GM12878 (cell line): ENCODE data around the gene TANC1. TPM values are rescaled to one million over a fixed set of nuclear protein-coding genes. Genes with fewer than 3 reads are reported as not detected.

ENCODE experiments used
- ATAC-seq: fragments of 200-7000 bp; cut with Tn5 transposase; 3 replicates; pipeline ENCODE4 v1.9.1; 2020; ENCODE audit warnings: mild to moderate bottlenecking, moderate library complexity
- BruUV-seq: library from RNA; stranded (reverse); fragments of 400-500 nt; replicated peaks from 2 replicates; lab custom pipeline; 2021; lab: Mats Ljungman, UMichigan
- CTCF ChIA-PET: fragments of 300-600 bp; sonication (Branson Sonifier 250); formaldehyde crosslinking; extraction: SDS; loops from one replicate; lab custom pipeline; 2021; ENCODE audit warnings: inconsistent platforms; lab: Yijun Ruan, JAX
- POLR2A ChIA-PET: fragments of 350-600 bp; formaldehyde crosslinking; extraction: SDS; loops from one replicate; lab custom pipeline; 2021; ENCODE audit warnings: inconsistent platforms; lab: Charles Lee
- RAD21 ChIA-PET: fragments of 300-600 bp; sonication (Branson Sonifier 250); formaldehyde crosslinking; loops from one replicate; lab custom pipeline; 2023; ENCODE audit warnings: antibody characterized with exemption; ENCODE audit not compliant: unreplicated experiment; lab: Charles Lee
- SMC1A ChIA-PET: fragments of 300-600 bp; sonication (Branson Sonifier 250); formaldehyde crosslinking; loops from one replicate; lab custom pipeline; 2023; ENCODE audit not compliant: unreplicated experiment, uncharacterized antibody; lab: Charles Lee
- DNase-seq: peaks from one replicate; pipeline ENCODE4 v3.0.0-alpha.2; 2011; ENCODE audit warnings: low read depth, low spot score
- FAIRE-seq: peaks from 3 replicates; lab custom pipeline; 2011; peaks lifted over from hg19 to GRCh38; lab: Jason Lieb, UNC
- H2AFZ ChIP-seq: 2 replicates; pipeline ENCODE4 v1.6.0; 2011; ENCODE audit warnings: low read depth, low read length, control low read depth; ENCODE audit not compliant: control insufficient read depth
- H3K27ac ChIP-seq: 2 replicates; pipeline ENCODE4 v1.5.1; 2011; ENCODE audit warnings: control low read depth; ENCODE audit not compliant: control insufficient read depth, insufficient read depth
- H3K27me3 ChIP-seq, 2 experiments: replicated peaks in 1 of 2; 2 replicates each; pipeline versions ENCODE4 v1.6.0 to v1.6.1; 2011; ENCODE audit warnings: low read length in 1 of 2; ENCODE audit not compliant: control insufficient read depth in 2 of 2, insufficient read depth in 2 of 2
- H3K36me3 ChIP-seq, 2 experiments: 2 replicates each; pipeline ENCODE4 v1.5.1; 2011; ENCODE audit warnings: low read length in 1 of 2; ENCODE audit not compliant: control insufficient read depth in 2 of 2, insufficient read depth in 2 of 2
- H3K4me1 ChIP-seq: 2 replicates; pipeline ENCODE4 v1.6.1; 2011; ENCODE audit warnings: mild to moderate bottlenecking, low read length, moderate library complexity, mixed read lengths; ENCODE audit not compliant: control insufficient read depth, insufficient read depth
- H3K4me2 ChIP-seq: 2 replicates; pipeline ENCODE4 v1.6.0; 2011; ENCODE audit warnings: control low read depth; ENCODE audit not compliant: control insufficient read depth, insufficient read depth
- H3K4me3 ChIP-seq: fragments of 200-600 bp; sonication (generic); 2 replicates; pipeline ENCODE4 v1.5.1; 2016
- H3K79me2 ChIP-seq: 2 replicates; pipeline ENCODE4 v1.6.0; 2011; ENCODE audit warnings: low read length; ENCODE audit not compliant: control insufficient read depth, insufficient read depth
- H3K9ac ChIP-seq: 2 replicates; pipeline ENCODE4 v1.8.0; 2011; ENCODE audit warnings: low read length, control low read depth, mixed read lengths; ENCODE audit not compliant: control insufficient read depth, insufficient read depth
- H3K9me3 ChIP-seq: replicated peaks from 3 replicates; pipeline ENCODE4 v1.5.1; 2011; ENCODE audit warnings: mild to moderate bottlenecking, low read length; ENCODE audit not compliant: control insufficient read depth, insufficient read depth
- H4K20me1 ChIP-seq: 2 replicates; pipeline ENCODE4 v1.6.0; 2011; ENCODE audit not compliant: control insufficient read depth, insufficient read depth
- ATF7 ChIP-seq: fragments of 450-650 bp; IDR thresholded peaks from 2 replicates; pipeline ENCODE4 v1.6.1; 2016; ENCODE audit warnings: low read depth, mild to moderate bottlenecking
- BACH1 ChIP-seq: fragments of 450-650 bp; IDR thresholded peaks from 2 replicates; pipeline ENCODE4 v1.6.1; 2017; ENCODE audit warnings: mild to moderate bottlenecking, borderline replicate concordance
- BMI1 ChIP-seq: fragments of 450-650 bp; IDR thresholded peaks from 2 replicates; pipeline ENCODE4 v1.6.1; 2016; ENCODE audit warnings: mild to moderate bottlenecking, moderate library complexity, borderline replicate concordance
- CEBPZ ChIP-seq: fragments of 150-350 bp; IDR thresholded peaks from 2 replicates; pipeline ENCODE4 v1.6.1; 2016; ENCODE audit warnings: low read depth, low read length
- CREB1 ChIP-seq: IDR thresholded peaks from 2 replicates; pipeline ENCODE4 v1.6.1; 2012; ENCODE audit warnings: low read depth, mild to moderate bottlenecking, inconsistent platforms
- E2F8 ChIP-seq: fragments of 450-650 bp; IDR thresholded peaks from 2 replicates; pipeline ENCODE4 v1.6.1; 2018; ENCODE audit warnings: mild to moderate bottlenecking, low read depth, moderate library complexity; ENCODE audit not compliant: partially characterized antibody
- LARP7 ChIP-seq: fragments of 450-650 bp; IDR thresholded peaks from 2 replicates; pipeline ENCODE4 v1.6.1; 2017; ENCODE audit warnings: mild to moderate bottlenecking
- NFYB ChIP-seq: IDR thresholded peaks from 2 replicates; pipeline ENCODE4 v1.6.1; 2011; ENCODE audit warnings: low read depth, mild to moderate bottlenecking, low read length, improper control_type of control experiment, moderate library complexity; ENCODE audit not compliant: insufficient read depth
- NKRF ChIP-seq: fragments of 450-650 bp; conservative IDR thresholded peaks from 2 replicates; pipeline ENCODE4 v1.6.1; 2017; ENCODE audit warnings: mild to moderate bottlenecking, moderate library complexity
- POU2F2 ChIP-seq: IDR thresholded peaks from 3 replicates; pipeline ENCODE4 v1.6.1; 2011; ENCODE audit warnings: low read depth, mild to moderate bottlenecking, low read length, borderline replicate concordance
- REST ChIP-seq: IDR thresholded peaks from 2 replicates; pipeline ENCODE4 v1.6.1; 2012; ENCODE audit warnings: mild to moderate bottlenecking, low read depth, low read length
- RFX5 ChIP-seq: IDR thresholded peaks from 2 replicates; pipeline ENCODE4 v1.6.1; 2011; ENCODE audit warnings: low read depth, low read length, improper control_type of control experiment
- SP1 ChIP-seq: IDR thresholded peaks from one replicate; pipeline ENCODE4 v1.6.1; 2011; ENCODE audit warnings: low read depth, low read length
- WGBS: methylation state at CpG from one replicate; pipeline ENCODE4 v1.1.6; 2016; ENCODE audit warnings: low lambda C conversion rate; ENCODE audit not compliant: insufficient replicate concordance, insufficient coverage; ENCODE audit errors: missing lambda C conversion rate; 5-methylcytosine and 5-hydroxymethylcytosine counted together
- in situ Hi-C: fragments of 300-500 bp; cut with MboI; formaldehyde crosslinking; loops from 9 replicates; pipeline ENCODE4 v1.14.3; 2018; ENCODE audit warnings: mixed read lengths
- intact Hi-C: fragments of 100-400 bp; cut with micrococcal nuclease; formaldehyde crosslinking; loops from one replicate; pipeline ENCODE4 v1.14.2; 2022; ENCODE audit not compliant: unreplicated experiment
- polyA plus RNA-seq, 11 experiments: library from polyadenylated mRNA; depleted of rRNA in 4 of 11; unstranded in 6 of 11; stranded (reverse) in 5 of 11; fragments of >200 nt; fragmentation: Nextera tagmentation in 4 of 11; fragmentation: Illumina TruSeq in 1 of 11; extraction: Ambion mirVana in 4 of 11; extraction: Trizol in 1 of 11; gene quantifications; 1 replicate in 1 of 11; 2 replicates in 10 of 11; pipeline versions ENCODE4 v1.2.1 to v1.2.3, GENCODE V29; 2011 to 2016; ENCODE audit warnings: inconsistent platforms in 2 of 11, missing spikeins in 2 of 11, low read depth in 1 of 11
- total RNA-seq, 4 experiments: library from RNA; depleted of rRNA in 3 of 4; stranded (reverse); fragments of >200 nt in 3 of 4; fragmentation: Illumina TruSeq in 1 of 4; extraction: Trizol in 1 of 4; gene quantifications; 2 replicates each; pipeline versions ENCODE4 v1.2.1 to v1.2.3, GENCODE V29; 2013 to 2021

The TANC1 gene
- total and polyA plus RNA-seq, 10 of the 15 experiments (the other 5 are each of a cell fraction or from before 2014, with no cell fraction given): 0.05 to 5.0 (median 0.34) TPM

- BruUV-seq: no TSS peak
- in situ Hi-C loops: no loop called here
- TF ChIP-seq NKRF: no peak
- TF ChIP-seq POU2F2: no peak
- no peak for TF ChIP-seq LARP7
- TF ChIP-seq REST: no peak
- no peak for TF ChIP-seq NFYB
- TF ChIP-seq BACH1: no peak
- TF ChIP-seq CEBPZ: no peak
- no peak for TF ChIP-seq BMI1
- no peak for TF ChIP-seq ATF7
- TF ChIP-seq E2F8: no peak
- no peak for TF ChIP-seq RFX5
- TF ChIP-seq CREB1: no peak
- no peak for TF ChIP-seq SP1
Measured at GRCh38 chr2:159089543-159089942, 121.1 kb downstream of the TANC1 start.

More at GRCh38 chr2:159089543-159089942, 121.1 kb downstream of the TANC1 start:
- Histone ChIP-seq H2AFZ (no peak overlapping the region), H3K27me3 (no peaks in the 10 kb centered on the region), H3K9me3 (no peaks in the 10 kb centered on the region), H3K27ac (no peak overlapping the region), H3K4me2 (no peak overlapping the region), H3K4me1 (peaks cover 16% of the 10 kb centered on the region), H3K79me2 (no peaks in the 10 kb centered on the region), H4K20me1 (no peaks in the 10 kb centered on the region), H3K4me3 (no peak overlapping the region), H3K9ac (no peak overlapping the region), H3K36me3 (no peaks in the 10 kb centered on the region)
- 91% methylated on average over 3 of the region's 3 CpGs for WGBS
- POLR2A ChIA-PET: no interaction called here
- CTCF ChIA-PET: no interaction called here
- no peak for ATAC-seq
- FAIRE-seq: no peak
- no peak for DNase-seq
- intact Hi-C loops: no loop called here
- RAD21 ChIA-PET: no interaction called here
- SMC1A ChIA-PET: no interaction called here
